PFSK-1 (cell line): Measurements from ENCODE around the gene EML4.

Experiments used
- REST ChIP-seq, 2 experiments: IDR thresholded peaks; 2 replicates each; pipeline versions ENCODE4 v1.6.1 to v1.8.0; 2011 to 2012; ENCODE audit warnings: low read depth in 2 of 2, low read length in 2 of 2, control low read depth in 1 of 2, inconsistent platforms in 1 of 2, mild to moderate bottlenecking in 1 of 2, moderate library complexity in 1 of 2; ENCODE audit not compliant: insufficient read depth in 1 of 2
- SIN3A ChIP-seq: IDR thresholded peaks from 2 replicates; pipeline ENCODE4 v1.6.1; 2012; ENCODE audit warnings: mild to moderate bottlenecking, low read length, moderate library complexity, borderline replicate concordance; ENCODE audit not compliant: insufficient read depth
- TAF1 ChIP-seq: IDR thresholded peaks from 2 replicates; pipeline ENCODE4 v1.6.1; 2012; ENCODE audit warnings: low read length, control low read depth, borderline replicate concordance; ENCODE audit not compliant: insufficient read depth

- no peak for TF ChIP-seq SIN3A
- no peak for TF ChIP-seq TAF1
- TF ChIP-seq REST (IDR thresholded peaks at IDR 0.05; ENCODE audit: insufficient read depth in 1 of 2, low read depth in 2 of 2, low read length in 2 of 2) = no peak
Observed at GRCh38 chr2:42348113-42348805, 179.1 kb downstream of the EML4 start.
